DND-41 (cell line): Measurements from ENCODE around the gene RAB11FIP3.
"Not testable (repeated sequence)": the region's sequence is repeated elsewhere in the genome, so short reads cannot be mapped to it uniquely, and the experiment has no call there.

Experiments
- ATAC-seq: fragments of 200-7000 bp; cut with Tn5 transposase; 3 replicates; pipeline ENCODE4 v1.9.1; 2021; ENCODE audit warnings: low read depth; ENCODE audit not compliant: insufficient read depth
- DNase-seq: peaks from one replicate; pipeline ENCODE4 v3.0.0-alpha.2; 2020
- H2AFZ ChIP-seq: 2 replicates; pipeline ENCODE4 v1.6.0; 2012; ENCODE audit warnings: low read depth, low read length
- H3K27ac ChIP-seq: 2 replicates; pipeline ENCODE4 v1.5.1; 2012; ENCODE audit warnings: low read length, inconsistent platforms
- H3K27me3 ChIP-seq: fragments of 200-600 bp; sonication (generic); 2 replicates; pipeline ENCODE4 v1.6.0; 2012; ENCODE audit warnings: low read length, mild to moderate bottlenecking, inconsistent platforms; ENCODE audit not compliant: insufficient read depth, poor library complexity
- H3K36me3 ChIP-seq: 2 replicates; pipeline ENCODE4 v1.5.1; 2012; ENCODE audit warnings: low read length, inconsistent platforms; ENCODE audit not compliant: insufficient read depth
- H3K4me1 ChIP-seq: 2 replicates; pipeline ENCODE4 v1.5.1; 2012; ENCODE audit warnings: mild to moderate bottlenecking, low read length; ENCODE audit not compliant: insufficient read depth
- H3K4me2 ChIP-seq: 2 replicates; pipeline ENCODE4 v1.6.0; 2012; ENCODE audit warnings: mild to moderate bottlenecking, moderate library complexity, low read length, inconsistent platforms; ENCODE audit not compliant: insufficient read depth
- H3K4me3 ChIP-seq, 2 experiments: fragments of 200-600 bp in 1 of 2; shearing (Covaris generic) in 1 of 2; 2 replicates each; pipeline ENCODE4 v1.5.1; 2012 to 2016; ENCODE audit warnings: inconsistent platforms in 2 of 2, low read length in 2 of 2, mild to moderate bottlenecking in 2 of 2, low read depth in 1 of 2, moderate library complexity in 1 of 2
- H3K79me2 ChIP-seq: 2 replicates; pipeline ENCODE4 v1.6.0; 2012; ENCODE audit warnings: low read length, inconsistent platforms; ENCODE audit not compliant: insufficient read depth
- H3K9ac ChIP-seq: 2 replicates; pipeline ENCODE4 v1.6.0; 2012; ENCODE audit warnings: low read depth, mild to moderate bottlenecking, inconsistent platforms, low read length, moderate library complexity
- H3K9me3 ChIP-seq: 2 replicates; pipeline ENCODE4 v1.5.1; 2012; ENCODE audit warnings: low read length, moderate library complexity, mild to moderate bottlenecking, inconsistent platforms; ENCODE audit not compliant: insufficient read depth, severe bottlenecking
- H4K20me1 ChIP-seq: 2 replicates; pipeline ENCODE4 v1.6.0; 2012; ENCODE audit warnings: low read length; ENCODE audit not compliant: insufficient read depth
- CTCF ChIP-seq: IDR thresholded peaks from 2 replicates; pipeline ENCODE4 v1.5.1; 2012; ENCODE audit warnings: borderline replicate concordance, low read length, moderate library complexity, mild to moderate bottlenecking; ENCODE audit not compliant: poor library complexity, severe bottlenecking; ENCODE audit errors: extremely low read depth
- EZH2 ChIP-seq: IDR thresholded peaks from 3 replicates; pipeline ENCODE4 v1.6.1; 2012; ENCODE audit warnings: borderline replicate concordance, low read depth, mild to moderate bottlenecking, moderate library complexity, low read length, inconsistent platforms; ENCODE audit not compliant: severe bottlenecking

The RAB11FIP3 gene

GRCh38 chr16:381789-382717, 43.4 kb upstream of the RAB11FIP3 start, which contains the start of gene PGAP6:
Gene PGAP6 (minus strand): TSS chr16:381978. CDS start chr16:381821, 157 bp downstream.
- peak; percentile 71 for DNase-seq
- Histone ChIP-seq H3K27ac (peak within 1 kb of the TSS; percentile 63), H3K4me1 (peaks cover 36% of the 10 kb centered on the region), H4K20me1 (peaks cover 18% of the 10 kb centered on the region), H3K36me3 (peaks cover 13% of the 10 kb centered on the region), H3K27me3 (no peaks in the 10 kb centered on the region), H3K4me3 (peak within 1 kb of the TSS; percentile 76 to 84), H3K79me2 (peaks cover 36% of the 10 kb centered on the region), H3K4me2 (peak within 1 kb of the TSS; percentile 93), H3K9ac (peak within 1 kb of the TSS; percentile 80), H3K9me3 (no peaks in the 10 kb centered on the region), H2AFZ (peak within 1 kb of the TSS; percentile 79)
- peak; percentile 67 for ATAC-seq
- no peak for TF ChIP-seq EZH2
- no peak for TF ChIP-seq CTCF

- no peak overlapping the region for H3K4me3 ChIP-seq
- H2AFZ ChIP-seq: no peak overlapping the region
Observed at GRCh38 chr16:383326-384051, 42.0 kb upstream of the RAB11FIP3 start.

GRCh38 chr16:386641-387156, 38.8 kb upstream of the RAB11FIP3 start:
- no peak overlapping the region for H3K4me3 ChIP-seq
- no peaks in the 10 kb centered on the region for H4K20me1 ChIP-seq
- H3K27me3 ChIP-seq: no peaks in the 10 kb centered on the region
- H3K27ac ChIP-seq: no peak overlapping the region
- no peaks in the 10 kb centered on the region for H3K36me3 ChIP-seq
- H2AFZ ChIP-seq: no peak overlapping the region
- peaks cover 15% of the 10 kb centered on the region for H3K4me1 ChIP-seq
- TF ChIP-seq CTCF (no peak), EZH2 (no peak)
- DNase-seq (no peak), ATAC-seq (no peak)
- H3K9ac ChIP-seq: no peak overlapping the region
- H3K79me2 ChIP-seq: peaks cover 6% of the 10 kb centered on the region
- H3K9me3 ChIP-seq: no peaks in the 10 kb centered on the region
- H3K4me2 ChIP-seq: no peak overlapping the region

More at GRCh38 chr16:383326-384051, 42.0 kb upstream of the RAB11FIP3 start:
- H3K27me3 ChIP-seq: no peaks in the 10 kb centered on the region
- peak overlapping the region; percentile 93; the same call in 1 of the 2 replicates for H3K4me2 ChIP-seq
- DNase-seq (no peak), ATAC-seq (no peak)
- peaks cover 35% of the 10 kb centered on the region for H3K79me2 ChIP-seq
- no peak overlapping the region; the same call in 1 of the 2 replicates for H3K9ac ChIP-seq
- TF ChIP-seq CTCF (no peak), EZH2 (no peak)
- H3K27ac ChIP-seq: no peak overlapping the region
- H3K9me3 ChIP-seq: no peaks in the 10 kb centered on the region
- H3K4me1 ChIP-seq: peaks cover 36% of the 10 kb centered on the region
- peaks cover 18% of the 10 kb centered on the region for H4K20me1 ChIP-seq
- H3K36me3 ChIP-seq: 0 out of 2 replicates have a peak, but pooled peaks cover 5% of the 10 kb centered on the region

GRCh38 chr16:387761-388666, 37.4 kb upstream of the RAB11FIP3 start:
- H3K4me3 ChIP-seq, H4K20me1 ChIP-seq, H2AFZ ChIP-seq, H3K79me2 ChIP-seq, H3K9me3 ChIP-seq, DNase-seq, H3K9ac ChIP-seq, ATAC-seq, H3K36me3 ChIP-seq, H3K4me1 ChIP-seq, H3K27ac ChIP-seq, H3K4me2 ChIP-seq, H3K27me3 ChIP-seq: not testable (repeated sequence)
